Bronchial epithelial cell (primary cell): ENCODE results near the gene GANAB. TPM values are rescaled to one million over a fixed set of nuclear protein-coding genes. Genes with fewer than 3 reads are reported as not detected.
"Not testable (repeated sequence)": the region's sequence is repeated elsewhere in the genome, so short reads cannot be mapped to it uniquely, and the experiment has no call there.

ENCODE experiments used
- DNase-seq: peaks from one replicate; pipeline ENCODE4 v3.0.0-alpha.2; 2010; ENCODE audit warnings: low read depth
- FAIRE-seq: peaks from 2 replicates; lab custom pipeline; 2011; peaks lifted over from hg19 to GRCh38; lab: Jason Lieb, UNC
- H3K27me3 ChIP-seq: 2 replicates; pipeline ENCODE4 v1.5.1; 2011; ENCODE audit warnings: low read length; ENCODE audit not compliant: control insufficient read depth, insufficient read depth
- H3K36me3 ChIP-seq: 2 replicates; pipeline ENCODE4 v1.5.1; 2011; ENCODE audit warnings: low read length; ENCODE audit not compliant: control insufficient read depth, insufficient read depth
- H3K4me3 ChIP-seq: 2 replicates; pipeline ENCODE4 v1.5.1; 2011; ENCODE audit warnings: mild to moderate bottlenecking, low read depth, low read length, control low read depth
- total RNA-seq: library from RNA; depleted of rRNA; stranded (reverse); fragments of >200 nt; gene quantifications from 2 replicates; pipeline ENCODE4 v1.2.1, GENCODE V29; 2014
- TF ChIP-seq, protein P1 (sequence below): IDR thresholded peaks from 2 replicates; pipeline ENCODE4 v1.5.1; 2011; ENCODE audit warnings: mild to moderate bottlenecking, moderate library complexity, low read length, control low read depth, inconsistent platforms; ENCODE audit not compliant: insufficient read depth, severe bottlenecking

GANAB gene
- total RNA-seq, 1 donor from 2014 or later: 138 TPM

DNA sequence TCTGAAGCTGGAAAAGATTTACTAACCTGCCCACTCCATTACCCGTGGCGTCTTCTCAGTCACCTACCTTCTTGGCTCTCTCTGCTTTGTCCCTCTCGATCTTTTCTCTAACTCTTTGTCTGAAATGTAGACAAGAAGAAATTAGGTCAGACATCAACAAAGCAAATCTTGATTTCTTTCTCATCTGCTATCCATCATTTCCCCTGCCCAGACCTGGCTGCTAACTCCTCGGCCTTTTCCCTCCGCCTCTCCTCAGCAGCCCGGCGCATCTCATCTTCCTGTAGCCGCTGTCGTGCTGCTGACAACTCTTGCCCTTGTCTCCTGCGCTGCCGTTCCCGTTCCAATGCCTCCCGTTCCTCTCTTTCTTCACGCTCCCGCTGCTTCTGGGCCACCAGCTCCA, 31.3 kb upstream of the GANAB start:
- TF ChIP-seq, protein P1, sequence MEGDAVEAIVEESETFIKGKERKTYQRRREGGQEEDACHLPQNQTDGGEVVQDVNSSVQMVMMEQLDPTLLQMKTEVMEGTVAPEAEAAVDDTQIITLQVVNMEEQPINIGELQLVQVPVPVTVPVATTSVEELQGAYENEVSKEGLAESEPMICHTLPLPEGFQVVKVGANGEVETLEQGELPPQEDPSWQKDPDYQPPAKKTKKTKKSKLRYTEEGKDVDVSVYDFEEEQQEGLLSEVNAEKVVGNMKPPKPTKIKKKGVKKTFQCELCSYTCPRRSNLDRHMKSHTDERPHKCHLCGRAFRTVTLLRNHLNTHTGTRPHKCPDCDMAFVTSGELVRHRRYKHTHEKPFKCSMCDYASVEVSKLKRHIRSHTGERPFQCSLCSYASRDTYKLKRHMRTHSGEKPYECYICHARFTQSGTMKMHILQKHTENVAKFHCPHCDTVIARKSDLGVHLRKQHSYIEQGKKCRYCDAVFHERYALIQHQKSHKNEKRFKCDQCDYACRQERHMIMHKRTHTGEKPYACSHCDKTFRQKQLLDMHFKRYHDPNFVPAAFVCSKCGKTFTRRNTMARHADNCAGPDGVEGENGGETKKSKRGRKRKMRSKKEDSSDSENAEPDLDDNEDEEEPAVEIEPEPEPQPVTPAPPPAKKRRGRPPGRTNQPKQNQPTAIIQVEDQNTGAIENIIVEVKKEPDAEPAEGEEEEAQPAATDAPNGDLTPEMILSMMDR: no peak
- DNase-seq (no peak), FAIRE-seq (no peak)
- Histone ChIP-seq H3K4me3 (no peak overlapping the region), H3K27me3 (no peaks in the 10 kb centered on the region), H3K36me3 (peaks cover 5% of the 10 kb centered on the region)

DNA sequence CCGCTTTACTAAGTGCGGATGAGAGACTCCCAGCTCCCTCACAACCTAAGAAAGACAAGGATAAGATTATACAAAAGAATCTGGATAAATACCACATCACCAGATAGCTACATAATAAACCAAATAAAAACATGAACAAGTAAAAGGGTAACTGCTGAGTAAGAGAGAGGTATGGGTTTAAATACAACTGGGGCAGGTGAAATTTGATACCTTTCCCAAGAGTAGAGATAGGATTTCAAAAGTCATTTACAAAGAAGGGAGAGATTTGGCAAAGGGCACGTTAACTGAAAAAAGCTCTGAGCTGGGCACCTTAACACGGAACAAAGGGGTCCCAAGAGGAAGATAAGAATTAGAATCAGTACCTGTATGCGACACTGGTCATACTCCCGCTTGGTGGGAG, 30.7 kb upstream of the GANAB start:
- DNase-seq (no peak), FAIRE-seq (no peak)
- TF ChIP-seq, protein P1: no peak
- H3K27me3 ChIP-seq: no peaks in the 10 kb centered on the region
- H3K4me3 ChIP-seq: no peak overlapping the region
- H3K36me3 ChIP-seq: peaks cover 5% of the 10 kb centered on the region

DNA sequence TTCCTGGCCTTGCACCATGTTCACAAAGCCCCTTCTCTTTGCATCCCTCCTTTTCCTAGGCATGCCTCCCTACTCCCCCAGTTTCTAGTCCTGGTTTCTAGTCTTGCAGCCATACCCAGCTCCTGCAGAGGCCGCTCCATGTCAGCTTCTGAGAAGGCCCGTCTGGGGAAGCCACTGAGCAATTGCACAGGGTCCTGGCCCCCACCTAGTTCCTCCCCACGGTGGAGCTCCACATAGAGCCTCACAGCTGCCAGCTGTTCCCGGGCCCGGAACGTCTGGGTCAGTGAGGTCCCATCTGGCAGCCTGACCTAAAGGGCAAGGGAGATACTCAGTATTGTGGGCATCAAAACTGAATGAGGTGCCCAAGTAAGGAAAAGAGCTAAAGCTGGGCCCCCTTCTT, 30.3 kb upstream of the GANAB start:
- no peak for DNase-seq
- Histone ChIP-seq H3K36me3 (peaks cover 5% of the 10 kb centered on the region), H3K4me3 (no peak overlapping the region), H3K27me3 (no peaks in the 10 kb centered on the region)
- TF ChIP-seq, protein P1: no peak
- FAIRE-seq: no peak

DNA sequence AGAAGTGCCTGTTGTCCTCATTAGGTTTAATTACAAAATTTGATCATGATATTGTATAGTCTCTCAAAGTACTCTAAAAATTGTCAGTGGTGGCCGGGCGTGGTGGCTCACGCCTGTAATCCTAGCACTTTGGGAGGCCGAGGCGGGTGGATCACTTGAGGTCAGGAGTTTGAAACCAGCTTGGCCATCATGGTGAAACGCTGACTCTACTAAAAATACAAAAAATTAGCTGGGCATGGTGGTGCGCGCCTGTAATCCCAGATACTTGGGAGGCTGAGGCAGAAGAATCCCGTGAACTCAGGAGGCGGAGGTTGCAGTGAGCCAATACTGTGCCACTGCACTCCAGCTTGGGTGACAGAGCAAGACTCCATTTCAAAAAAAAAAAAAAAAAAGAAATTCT, 29.0 kb upstream of the GANAB start:
- not testable (repeated sequence) for H3K4me3 ChIP-seq, H3K27me3 ChIP-seq, FAIRE-seq, DNase-seq, H3K36me3 ChIP-seq

DNA sequence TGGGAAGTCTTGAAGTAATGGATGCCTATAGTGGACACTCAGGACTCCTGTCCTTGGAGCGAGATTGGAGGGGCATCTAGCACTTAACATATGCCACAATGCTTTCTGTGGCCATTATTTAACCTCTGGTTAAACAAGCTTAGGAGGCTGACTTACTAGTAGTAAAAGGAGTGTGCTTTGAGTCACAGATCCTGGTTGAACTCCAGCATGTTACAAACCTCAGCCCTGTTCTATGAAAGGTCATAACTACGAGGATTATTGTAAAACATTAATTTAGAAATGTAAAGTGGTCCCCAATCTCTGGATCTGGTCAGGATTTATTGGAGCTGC, 26.7 kb upstream of the GANAB start:
- Histone ChIP-seq H3K4me3 (no peak overlapping the region), H3K27me3 (no peaks in the 10 kb centered on the region), H3K36me3 (peaks cover 5% of the 10 kb centered on the region)
- no peak for DNase-seq
- TF ChIP-seq, protein P1: no peak
- no peak for FAIRE-seq

DNA sequence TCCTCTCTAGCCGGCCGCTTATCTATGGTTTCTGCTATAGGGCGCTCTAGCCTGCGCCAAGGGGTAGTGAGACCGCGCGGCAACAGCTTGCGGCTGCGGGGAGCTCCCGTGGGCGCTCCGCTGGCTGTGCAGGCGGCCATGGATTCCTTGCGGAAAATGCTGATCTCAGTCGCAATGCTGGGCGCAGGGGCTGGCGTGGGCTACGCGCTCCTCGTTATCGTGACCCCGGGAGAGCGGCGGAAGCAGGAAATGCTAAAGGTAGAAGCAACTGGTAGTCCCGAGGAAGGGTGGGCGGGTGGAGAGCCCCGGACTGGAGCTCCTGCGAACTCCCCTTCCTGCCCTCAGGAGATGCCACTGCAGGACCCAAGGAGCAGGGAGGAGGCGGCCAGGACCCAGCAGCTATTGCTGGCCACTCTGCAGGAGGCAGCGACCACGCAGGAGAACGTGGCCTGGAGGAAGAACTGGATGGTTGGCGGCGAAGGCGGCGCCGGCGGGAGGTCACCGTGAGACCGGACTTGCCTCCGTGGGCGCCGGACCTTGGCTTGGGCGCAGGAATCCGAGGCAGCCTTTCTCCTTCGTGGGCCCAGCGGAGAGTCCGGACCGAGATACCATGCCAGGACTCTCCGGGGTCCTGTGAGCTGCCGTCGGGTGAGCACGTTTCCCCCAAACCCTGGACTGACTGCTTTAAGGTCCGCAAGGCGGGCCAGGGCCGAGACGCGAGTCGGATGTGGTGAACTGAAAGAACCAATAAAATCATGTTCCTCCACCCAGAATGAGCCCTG, 25.4 kb upstream of the GANAB start, which contains the start of the genes LBHD1 and UQCC3:
Gene LBHD1 (minus strand): TSS at position 660 of the 782 bp plus-strand sequence. CDS start 2,236 bp downstream, outside the sequence.
Gene UQCC3 (plus strand): TSS at position 66 of the 782 bp plus-strand sequence. CDS start 73 bp downstream, at position 139.
- FAIRE-seq: no peak
- H3K36me3 ChIP-seq: peaks cover 4% of the 10 kb centered on the region
- TF ChIP-seq, protein P1: no peak
- DNase-seq: peak; percentile 74
- H3K4me3 ChIP-seq: peak within 1 kb of the TSS; percentile 87
- no peaks in the 10 kb centered on the region for H3K27me3 ChIP-seq
